RCC 7860 (cell line): ENCODE data around the gene SERPINB7.
"Not testable (repeated sequence)": the region's sequence is repeated elsewhere in the genome, so short reads cannot be mapped to it uniquely, and the experiment has no call there.

Experiments
- DNase-seq: peaks from one replicate; pipeline ENCODE4 v3.0.0-alpha.2; 2015; ENCODE audit warnings: low spot score
- FAIRE-seq: peaks from 2 replicates; lab custom pipeline; 2012; peaks lifted over from hg19 to GRCh38; lab: Jason Lieb, UNC

The SERPINB7 gene, protein sequence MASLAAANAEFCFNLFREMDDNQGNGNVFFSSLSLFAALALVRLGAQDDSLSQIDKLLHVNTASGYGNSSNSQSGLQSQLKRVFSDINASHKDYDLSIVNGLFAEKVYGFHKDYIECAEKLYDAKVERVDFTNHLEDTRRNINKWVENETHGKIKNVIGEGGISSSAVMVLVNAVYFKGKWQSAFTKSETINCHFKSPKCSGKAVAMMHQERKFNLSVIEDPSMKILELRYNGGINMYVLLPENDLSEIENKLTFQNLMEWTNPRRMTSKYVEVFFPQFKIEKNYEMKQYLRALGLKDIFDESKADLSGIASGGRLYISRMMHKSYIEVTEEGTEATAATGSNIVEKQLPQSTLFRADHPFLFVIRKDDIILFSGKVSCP

DNA sequence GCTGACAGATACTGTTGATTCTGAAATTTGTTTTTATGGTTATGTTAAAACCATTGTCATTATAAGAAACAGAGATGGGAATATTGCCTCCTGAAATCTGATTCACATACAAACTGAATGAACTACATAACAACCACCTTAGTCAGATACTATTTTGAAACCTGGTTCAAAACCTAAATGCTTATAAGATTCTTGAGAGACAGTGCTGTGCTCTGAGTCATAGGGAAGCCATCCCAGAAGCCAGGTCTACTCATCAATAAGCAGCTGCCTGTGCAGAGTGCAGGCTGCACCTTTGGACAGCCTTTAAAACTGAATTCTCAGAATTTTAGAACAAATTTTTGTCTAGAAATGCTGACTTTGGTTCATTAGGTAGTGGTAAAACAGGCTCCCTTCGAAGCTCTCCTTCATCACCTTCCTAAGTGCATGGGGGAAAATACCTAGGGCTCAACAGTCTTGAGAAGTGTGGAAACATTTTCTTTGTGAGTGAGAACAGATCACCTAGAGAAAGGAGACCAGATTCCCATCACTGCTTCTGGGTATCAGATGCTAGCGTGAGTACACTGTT is at the start of gene SERPINB7:
Gene SERPINB7, plus strand, starts transcription at position 253 of the 565 bp plus-strand sequence. CDS start 6,955 bp downstream, outside the sequence.
- peak; percentile 88 for DNase-seq
- peak; percentile 89 for FAIRE-seq

- FAIRE-seq, result no peak
Observed at GRCh38 chr18:63725682-63726480, 49.3 kb upstream of the SERPINB7 start.

GRCh38 chr18:63730773-63731172 is 44.4 kb upstream of the SERPINB7 start:
- FAIRE-seq, result no peak
- no peak for DNase-seq

More at GRCh38 chr18:63725682-63726480, 49.3 kb upstream of the SERPINB7 start:
- DNase-seq, result no peak

GRCh38 chr18:63731215-63731614 is 44.0 kb upstream of the SERPINB7 start:
- DNase-seq (no peak), FAIRE-seq (no peak)

- DNase-seq, result peak; percentile 80
- FAIRE-seq, result peak; percentile 89
Observed at GRCh38 chr18:63736876-63737275, 38.3 kb upstream of the SERPINB7 start.

GRCh38 chr18:63741769-63742168 is 33.4 kb upstream of the SERPINB7 start:
- no peak for FAIRE-seq
- DNase-seq, result no peak

- DNase-seq (no peak), FAIRE-seq (no peak)
Observed at GRCh38 chr18:63747006-63747405, 28.2 kb upstream of the SERPINB7 start.

DNA sequence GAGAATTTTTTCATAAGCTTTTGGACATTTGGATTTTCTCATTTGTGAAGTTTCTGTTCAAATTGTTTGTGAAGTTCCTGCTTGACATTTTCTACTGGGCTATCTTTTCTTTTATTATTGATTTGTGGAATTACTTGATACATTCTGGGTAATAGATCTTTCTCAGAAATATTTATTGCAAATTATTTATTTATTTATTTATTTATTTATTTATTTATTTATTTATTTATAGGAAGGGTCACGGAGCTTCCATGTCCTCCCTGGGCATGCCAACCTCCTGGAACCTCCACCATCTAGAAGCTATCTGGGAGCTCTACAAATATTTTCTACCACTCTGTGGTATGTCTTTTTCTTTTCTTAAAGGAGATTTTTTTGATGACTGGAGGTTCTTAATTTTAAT is 25.7 kb upstream of the SERPINB7 start:
- DNase-seq (no peak), FAIRE-seq (no peak)

DNA sequence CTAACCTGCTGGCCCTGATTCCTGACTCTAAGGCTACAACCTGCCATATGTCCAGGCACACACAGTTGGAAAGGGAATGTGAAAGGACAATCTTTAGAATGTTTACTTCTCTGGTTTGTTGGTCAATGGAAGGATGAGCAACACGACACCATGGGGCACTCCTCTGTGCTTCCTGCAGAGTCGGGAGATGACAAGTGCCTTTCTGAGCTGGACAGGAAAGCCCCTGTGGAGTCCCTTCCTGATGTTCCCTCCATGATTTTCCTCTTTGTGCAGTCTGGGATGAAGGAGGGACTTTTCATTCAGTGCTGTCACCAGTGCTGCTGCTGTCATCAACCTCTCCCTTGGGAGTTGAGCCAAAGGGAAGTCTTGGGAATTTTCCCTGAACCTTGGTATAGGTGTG is 22.6 kb upstream of the SERPINB7 start:
- no peak for DNase-seq
- FAIRE-seq, result no peak

GRCh38 chr18:63753676-63754075 is 21.5 kb upstream of the SERPINB7 start:
- no peak for FAIRE-seq
- no peak for DNase-seq

GRCh38 chr18:63757541-63757940 is 17.7 kb upstream of the SERPINB7 start:
- DNase-seq, result no peak
- FAIRE-seq, result no peak

GRCh38 chr18:63758615-63759240 is 16.5 kb upstream of the SERPINB7 start:
- DNase-seq, result peak; percentile 64
- peak; percentile 83 for FAIRE-seq

- DNase-seq, FAIRE-seq: not testable (repeated sequence)
Observed at GRCh38 chr18:63759786-63760185, 15.4 kb upstream of the SERPINB7 start.

- FAIRE-seq (peak; percentile 92), DNase-seq (peak; percentile 77)
Observed at GRCh38 chr18:63762518-63762917, 12.7 kb upstream of the SERPINB7 start.

DNA sequence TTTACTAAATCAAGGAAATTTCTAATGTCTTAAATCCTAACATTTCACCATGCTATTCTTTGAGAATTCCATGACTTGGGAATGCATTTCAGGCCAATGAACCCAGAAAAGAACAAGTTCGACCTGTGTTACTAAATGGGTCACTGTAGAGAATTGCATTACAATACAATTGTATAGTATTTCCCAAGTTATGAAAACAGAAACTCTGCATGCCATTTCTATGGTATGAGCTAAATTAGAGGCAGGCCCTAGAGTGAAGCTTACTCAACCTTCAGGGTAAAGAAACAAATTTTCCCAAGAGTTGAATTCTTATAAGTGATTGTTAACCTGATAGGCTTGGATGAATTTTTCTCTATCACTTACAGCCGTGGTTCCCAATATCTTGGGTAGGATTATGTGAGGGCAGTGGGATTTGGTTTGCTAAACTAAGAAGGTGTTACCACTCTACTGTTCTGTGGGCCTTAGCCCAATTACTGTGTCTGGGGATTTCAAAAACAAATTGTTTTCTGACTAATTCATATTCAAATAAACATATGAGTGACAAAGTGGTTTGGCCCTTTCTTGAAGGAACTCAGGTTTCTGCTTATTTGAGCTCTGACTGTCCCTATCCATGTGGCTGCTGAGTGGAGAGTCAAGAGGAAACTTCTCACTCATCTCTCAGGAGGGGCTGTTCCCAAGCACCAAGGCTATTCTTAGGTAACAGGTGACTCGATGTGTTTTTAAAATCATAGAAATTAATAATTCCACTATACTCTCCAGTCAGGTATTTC is 11.2 kb upstream of the SERPINB7 start:
- FAIRE-seq (no peak), DNase-seq (no peak)

- FAIRE-seq (no peak), DNase-seq (no peak)
Observed at GRCh38 chr18:63765837-63766236, 9.4 kb upstream of the SERPINB7 start.

DNA sequence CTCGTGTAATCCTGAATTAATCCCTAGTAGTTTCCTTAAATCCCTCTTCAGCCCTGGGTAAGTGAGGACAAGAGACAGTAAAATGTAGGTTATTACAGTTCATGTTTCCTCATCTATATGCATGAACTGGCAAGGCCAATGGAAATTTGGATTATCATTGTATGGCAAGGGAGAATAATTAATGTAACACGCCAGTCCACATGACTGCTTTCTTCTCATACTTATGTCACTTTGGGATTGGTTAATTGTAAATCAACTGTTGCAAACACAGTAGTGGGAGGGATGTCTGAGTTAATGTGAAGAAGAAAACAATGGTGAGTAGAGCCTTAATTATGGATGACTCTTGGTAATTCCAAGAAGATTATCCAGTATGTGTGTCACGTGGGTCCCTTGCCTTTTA is 1.7 kb upstream of the SERPINB7 start:
- FAIRE-seq, result no peak
- DNase-seq, result no peak

DNA sequence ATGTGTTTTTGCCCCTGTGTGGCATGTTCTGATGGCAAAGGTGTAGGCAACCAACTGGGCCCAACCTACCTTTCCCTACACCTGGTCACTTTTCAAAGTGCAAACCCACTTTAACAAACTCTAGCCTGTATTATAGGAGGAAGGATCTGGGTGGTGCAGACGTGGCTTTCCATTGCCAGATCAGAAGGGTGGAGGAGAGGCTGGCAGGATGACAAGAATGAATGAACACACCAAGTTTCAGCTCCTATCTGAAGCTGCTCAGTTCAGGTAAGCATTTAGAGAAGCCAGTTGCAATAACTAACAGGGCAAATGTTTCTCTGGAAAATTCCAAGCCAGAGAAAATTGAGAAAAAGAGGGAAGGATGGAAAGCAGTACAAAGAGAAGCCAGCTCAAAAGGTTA is 707 bp upstream of the SERPINB7 start:
- FAIRE-seq (no peak), DNase-seq (no peak)

DNA sequence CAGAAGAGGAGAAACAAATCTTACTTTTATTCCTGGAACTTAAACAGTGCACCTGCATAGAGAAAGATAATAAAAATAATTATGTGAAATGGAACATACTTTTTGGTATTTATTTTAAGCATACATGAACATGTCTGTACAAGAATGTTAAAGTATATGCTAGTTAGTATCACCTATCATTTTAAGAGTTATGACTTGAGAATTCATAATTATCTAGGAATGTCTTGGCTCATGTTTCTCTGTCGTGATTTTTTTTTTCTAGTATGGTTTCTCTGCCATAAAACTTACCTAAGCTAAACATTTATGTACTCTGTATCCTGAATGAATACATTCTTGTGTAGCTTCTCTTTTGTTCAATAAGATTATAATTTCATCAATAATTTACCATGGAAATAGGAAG is 4.2 kb downstream of the SERPINB7 start:
- DNase-seq (no peak), FAIRE-seq (no peak)

DNA sequence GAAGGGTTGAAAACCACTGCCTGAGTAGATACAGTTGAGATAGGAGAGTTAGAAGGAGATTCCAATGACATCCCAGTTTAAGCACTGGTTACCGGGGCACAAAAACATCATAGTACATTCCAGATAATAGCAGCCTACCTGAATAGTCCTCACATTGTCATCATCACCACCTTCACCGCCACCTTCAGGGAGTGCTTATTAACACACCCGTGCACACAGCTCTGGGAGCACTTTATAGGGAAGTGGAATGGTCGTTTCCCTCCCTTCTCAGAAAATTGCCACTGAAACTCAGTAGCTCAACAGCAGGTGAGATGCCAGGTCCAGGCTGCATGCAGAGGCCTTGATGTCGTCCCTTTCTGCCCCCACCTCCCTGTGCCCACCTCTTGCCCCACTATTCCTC is 8.2 kb downstream of the SERPINB7 start:
- no peak for FAIRE-seq
- DNase-seq, result no peak
